ENCODE data around the gene KRT7.

Gene KRT7

GRCh38 chr12:52262286-52262685 is 29.2 kb downstream of the KRT7 start:
- Histone ChIP-seq H4K20me1 (ENCODE audit: insufficient read depth, low read length) (no peaks in the 10 kb centered on the region), H3K9me2 (replicated peaks; ENCODE audit: insufficient read depth, low read length) (no peaks in the 10 kb centered on the region), H3K4me3 (ENCODE audit: low read length) (no peak overlapping the region), H3K9ac (ENCODE audit: low read length) (no peak overlapping the region), H3K79me2 (ENCODE audit: low read length) (no peaks in the 10 kb centered on the region), H2AFZ (ENCODE audit: low read length) (no peak overlapping the region), H3K4me1 (ENCODE audit: low read length) (no peaks in the 10 kb centered on the region), H3K36me3 (replicated peaks; ENCODE audit: insufficient read depth, low read length) (no peaks in the 10 kb centered on the region), H3K4me2 (ENCODE audit: low read depth, low read length) (no peak overlapping the region), H3K27ac (ENCODE audit: low read length) (no peak overlapping the region), H3K27me3 (replicated peaks; ENCODE audit: insufficient read depth, low read length) (peaks cover 36% of the 10 kb centered on the region), H3F3A (ENCODE audit: insufficient read depth, low read length) (no peaks in the 10 kb centered on the region), H3K9me3 (replicated peaks; ENCODE audit: insufficient read depth, low read length) (no peaks in the 10 kb centered on the region)
- no peak for DNase-seq
- TF ChIP-seq EZH2 (optimal IDR thresholded peaks at IDR 0.05; ENCODE audit: low read depth, low read length): no peak
- no peak for TF ChIP-seq EZH2phosphoT487 (IDR thresholded peaks at IDR 0.05; ENCODE audit: low read length)
- TF ChIP-seq CTCF (IDR thresholded peaks at IDR 0.05; ENCODE audit: low read length): no peak

- Histone ChIP-seq H3K27me3 (replicated peaks; ENCODE audit: insufficient read depth, low read length) (peaks cover 27% of the 10 kb centered on the region), H3K36me3 (replicated peaks; ENCODE audit: insufficient read depth, low read length) (no peaks in the 10 kb centered on the region), H3K4me3 (ENCODE audit: low read length) (no peak overlapping the region), H3K4me2 (ENCODE audit: low read depth, low read length) (no peak overlapping the region), H4K20me1 (ENCODE audit: insufficient read depth, low read length) (no peaks in the 10 kb centered on the region), H3K79me2 (ENCODE audit: low read length) (no peaks in the 10 kb centered on the region), H3K9ac (ENCODE audit: low read length) (no peak overlapping the region), H3K27ac (ENCODE audit: low read length) (no peak overlapping the region), H3K4me1 (ENCODE audit: low read length) (no peaks in the 10 kb centered on the region), H3F3A (ENCODE audit: insufficient read depth, low read length) (no peaks in the 10 kb centered on the region), H2AFZ (ENCODE audit: low read length) (no peak overlapping the region), H3K9me2 (replicated peaks; ENCODE audit: insufficient read depth, low read length) (no peaks in the 10 kb centered on the region), H3K9me3 (replicated peaks; ENCODE audit: insufficient read depth, low read length) (no peaks in the 10 kb centered on the region)
- no peak for DNase-seq
- no peak for TF ChIP-seq EZH2phosphoT487 (IDR thresholded peaks at IDR 0.05; ENCODE audit: low read length)
Measured at GRCh38 chr12:52263761-52264434, 30.9 kb downstream of the KRT7 start.

GRCh38 chr12:52264435-52264825 is 31.4 kb downstream of the KRT7 start:
- Histone ChIP-seq H3K4me2 (ENCODE audit: low read depth, low read length) (no peak overlapping the region), H3K9me2 (replicated peaks; ENCODE audit: insufficient read depth, low read length) (no peaks in the 10 kb centered on the region), H3K9me3 (replicated peaks; ENCODE audit: insufficient read depth, low read length) (no peaks in the 10 kb centered on the region), H3F3A (ENCODE audit: insufficient read depth, low read length) (no peaks in the 10 kb centered on the region), H3K27ac (ENCODE audit: low read length) (no peak overlapping the region), H3K36me3 (replicated peaks; ENCODE audit: insufficient read depth, low read length) (no peaks in the 10 kb centered on the region), H3K27me3 (replicated peaks; ENCODE audit: insufficient read depth, low read length) (peaks cover 23% of the 10 kb centered on the region), H3K9ac (ENCODE audit: low read length) (no peak overlapping the region), H3K4me3 (ENCODE audit: low read length) (no peak overlapping the region), H3K4me1 (ENCODE audit: low read length) (no peaks in the 10 kb centered on the region), H2AFZ (ENCODE audit: low read length) (no peak overlapping the region), H3K79me2 (ENCODE audit: low read length) (no peaks in the 10 kb centered on the region), H4K20me1 (ENCODE audit: insufficient read depth, low read length) (no peaks in the 10 kb centered on the region)
- no peak for DNase-seq
- TF ChIP-seq CTCF (IDR thresholded peaks at IDR 0.05; ENCODE audit: low read length) (no peak), EZH2 (optimal IDR thresholded peaks at IDR 0.05; ENCODE audit: low read depth, low read length) (no peak), EZH2phosphoT487 (IDR thresholded peaks at IDR 0.05; ENCODE audit: low read length) (no peak)

GRCh38 chr12:52266514-52266913 is 33.5 kb downstream of the KRT7 start:
- DNase-seq: no peak
- Histone ChIP-seq H3K4me1 (ENCODE audit: low read length) (no peaks in the 10 kb centered on the region), H3K9ac (ENCODE audit: low read length) (no peak overlapping the region), H3K4me3 (ENCODE audit: low read length) (no peak overlapping the region), H3K9me2 (replicated peaks; ENCODE audit: insufficient read depth, low read length) (no peaks in the 10 kb centered on the region), H3K4me2 (ENCODE audit: low read depth, low read length) (no peak overlapping the region), H3K9me3 (replicated peaks; ENCODE audit: insufficient read depth, low read length) (no peaks in the 10 kb centered on the region), H4K20me1 (ENCODE audit: insufficient read depth, low read length) (no peaks in the 10 kb centered on the region), H3K27me3 (replicated peaks; ENCODE audit: insufficient read depth, low read length) (peaks cover 19% of the 10 kb centered on the region), H3K79me2 (ENCODE audit: low read length) (no peaks in the 10 kb centered on the region), H3K36me3 (replicated peaks; ENCODE audit: insufficient read depth, low read length) (no peaks in the 10 kb centered on the region), H3F3A (ENCODE audit: insufficient read depth, low read length) (no peaks in the 10 kb centered on the region), H3K27ac (ENCODE audit: low read length) (no peak overlapping the region), H2AFZ (ENCODE audit: low read length) (no peak overlapping the region)
- TF ChIP-seq EZH2 (optimal IDR thresholded peaks at IDR 0.05; ENCODE audit: low read depth, low read length): no peak
